ENCODE measurements around the gene MAP4K2.
A peak's percentile ranks its signal among the peaks of the same experiment; 100 is the strongest.

MAP4K2 gene

DNA sequence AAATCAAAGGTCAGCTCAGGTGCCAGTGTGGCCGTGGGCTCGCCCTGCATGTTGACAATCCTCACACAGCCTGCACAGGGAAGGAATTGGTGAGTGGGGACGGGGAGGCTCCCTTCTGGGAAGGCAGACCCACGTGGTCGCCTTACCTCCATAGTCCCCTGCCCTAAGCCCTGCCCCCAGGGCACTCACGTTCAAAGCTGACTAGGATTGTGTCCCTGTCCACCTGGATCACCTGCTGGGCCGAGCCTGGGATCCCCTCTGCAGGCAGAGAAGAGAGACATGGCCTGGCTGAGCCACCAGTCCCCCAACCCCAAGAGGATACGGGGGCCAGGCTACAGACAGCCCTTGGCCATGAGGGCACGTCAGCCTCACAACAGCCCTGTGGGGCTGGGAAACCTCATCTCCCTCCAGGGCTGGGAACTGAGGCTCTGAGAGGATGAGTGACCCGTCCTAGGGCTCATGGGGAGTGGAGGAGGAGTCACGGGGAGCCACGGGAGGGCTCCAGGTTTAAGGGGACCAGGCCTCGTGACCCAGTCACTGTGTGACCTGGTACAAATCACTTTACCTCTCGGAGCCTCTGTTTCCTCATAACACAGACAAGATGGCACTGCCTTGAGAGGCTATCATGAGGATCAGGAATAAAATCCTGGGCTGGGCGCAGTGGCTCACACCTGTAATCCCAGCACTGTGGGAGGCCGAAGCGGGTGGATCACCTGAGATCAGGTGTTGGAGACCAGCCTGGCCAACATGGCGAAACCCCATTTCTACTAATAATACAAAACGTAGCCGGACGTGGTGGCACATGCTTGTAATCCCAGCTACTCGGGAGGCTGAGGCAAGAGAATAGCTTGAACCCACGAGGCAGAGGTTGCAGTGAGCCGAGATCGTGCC, 12.6 kb downstream of the MAP4K2 start:
- DNase-seq = no peak

DNA sequence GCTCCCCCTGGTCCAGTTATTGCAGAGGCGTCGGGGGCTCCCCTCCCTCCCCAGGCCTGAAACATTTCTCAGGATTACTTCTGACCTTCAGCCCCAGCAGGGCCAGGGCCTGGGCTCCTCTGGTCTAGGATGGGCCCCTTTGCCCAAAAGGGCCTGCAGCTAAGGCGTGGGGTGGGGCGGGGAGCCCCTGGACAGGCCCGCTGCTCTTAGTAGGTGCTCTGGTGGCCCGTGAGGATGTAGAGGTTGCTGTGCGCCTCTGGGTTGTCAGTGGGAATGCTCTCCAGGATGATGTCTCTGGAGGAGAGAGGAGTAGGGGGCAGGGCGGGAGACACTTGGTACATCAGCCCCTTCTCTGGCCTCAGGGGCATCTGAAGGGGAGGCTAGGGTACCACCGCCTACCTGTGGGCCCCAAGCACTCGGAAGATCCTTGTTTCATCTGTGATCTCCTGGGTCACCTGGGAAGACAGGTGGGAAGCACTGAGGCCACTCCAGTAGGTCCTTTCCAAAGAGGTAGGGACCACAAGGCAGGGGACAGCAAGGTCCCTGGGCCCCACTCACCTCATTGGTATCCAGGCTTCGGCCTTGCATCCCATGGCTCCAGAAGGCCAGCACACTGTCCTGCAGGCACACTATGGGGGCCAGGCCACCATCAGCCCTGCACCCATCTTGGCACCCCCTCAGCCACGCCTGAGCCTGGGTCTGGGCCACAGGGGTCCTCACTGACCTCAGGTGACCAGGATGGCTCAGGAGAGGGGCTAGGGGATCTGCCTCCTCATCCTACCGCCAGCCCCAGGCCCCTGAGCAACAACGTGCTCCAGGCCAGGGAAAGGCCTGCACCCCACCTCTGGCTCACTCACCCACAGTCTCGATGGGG, 13.4 kb downstream of the MAP4K2 start:
- no peak for DNase-seq

DNA sequence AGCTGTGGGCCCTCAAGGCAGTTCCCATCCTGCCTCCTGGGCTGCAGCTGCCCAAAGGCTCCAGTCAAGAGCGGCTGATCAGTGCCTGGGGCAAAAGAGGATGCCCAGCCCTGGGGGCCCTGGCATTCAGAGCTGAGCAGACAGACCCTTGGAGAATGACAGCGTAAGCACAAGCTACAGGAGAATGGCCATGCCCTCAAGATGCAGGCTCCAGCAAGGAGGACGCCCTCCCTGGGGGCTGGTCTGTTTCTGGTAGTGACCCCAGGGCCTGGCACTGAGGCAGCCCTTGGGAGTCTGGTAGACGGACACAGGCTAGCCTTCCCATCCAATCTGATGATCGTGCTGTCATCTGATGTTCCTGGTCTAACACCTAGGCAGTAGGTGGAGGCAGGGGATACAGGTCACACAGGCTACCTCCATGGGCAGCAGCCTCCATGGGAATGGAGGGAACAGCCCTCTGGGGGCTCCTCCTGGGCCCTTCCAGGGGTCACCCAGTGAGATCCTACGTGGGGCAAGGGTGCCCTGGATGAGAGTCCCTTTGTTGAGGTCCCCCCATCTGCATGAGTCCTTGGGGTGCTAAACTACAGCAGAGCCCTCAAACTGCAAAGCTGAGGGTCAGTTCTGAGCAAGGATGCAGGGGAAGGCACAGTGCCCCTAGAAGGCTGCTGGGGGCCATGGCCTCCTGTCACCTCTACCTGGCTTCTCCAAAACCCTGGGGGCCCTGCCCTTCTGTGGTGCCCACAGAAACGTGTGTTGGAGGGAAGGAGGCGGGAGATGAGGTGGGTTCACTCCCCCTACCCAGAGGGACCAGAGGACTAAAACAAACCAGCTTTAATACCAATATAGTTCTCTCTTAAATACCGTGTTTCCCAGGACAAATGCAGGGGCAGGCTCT, 14.4 kb downstream of the MAP4K2 start:
- no peak for DNase-seq

- DNase-seq = peak; percentile 51
Measured at GRCh38 chr11:64787526-64788320, 15.3 kb downstream of the MAP4K2 start.

DNA sequence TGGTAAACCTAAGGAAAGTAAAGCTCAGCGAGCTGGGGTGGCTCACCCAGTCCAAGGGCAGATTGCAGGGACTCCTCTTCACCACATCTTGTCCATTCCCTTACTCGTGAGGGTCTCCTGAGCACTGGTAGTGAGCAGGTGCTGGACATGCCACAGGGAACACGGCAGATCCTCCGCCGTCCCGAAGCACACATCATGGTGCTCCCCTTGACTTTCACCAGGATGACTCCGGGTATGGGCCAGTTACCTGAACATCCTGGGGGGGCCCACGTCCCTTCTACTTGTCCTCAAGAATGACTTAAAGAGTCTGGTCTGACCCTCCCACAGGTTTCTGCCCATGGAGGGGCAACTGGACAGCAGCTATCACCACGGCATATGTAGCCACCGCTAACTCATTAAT, 16.7 kb downstream of the MAP4K2 start:
- no peak for DNase-seq

DNA sequence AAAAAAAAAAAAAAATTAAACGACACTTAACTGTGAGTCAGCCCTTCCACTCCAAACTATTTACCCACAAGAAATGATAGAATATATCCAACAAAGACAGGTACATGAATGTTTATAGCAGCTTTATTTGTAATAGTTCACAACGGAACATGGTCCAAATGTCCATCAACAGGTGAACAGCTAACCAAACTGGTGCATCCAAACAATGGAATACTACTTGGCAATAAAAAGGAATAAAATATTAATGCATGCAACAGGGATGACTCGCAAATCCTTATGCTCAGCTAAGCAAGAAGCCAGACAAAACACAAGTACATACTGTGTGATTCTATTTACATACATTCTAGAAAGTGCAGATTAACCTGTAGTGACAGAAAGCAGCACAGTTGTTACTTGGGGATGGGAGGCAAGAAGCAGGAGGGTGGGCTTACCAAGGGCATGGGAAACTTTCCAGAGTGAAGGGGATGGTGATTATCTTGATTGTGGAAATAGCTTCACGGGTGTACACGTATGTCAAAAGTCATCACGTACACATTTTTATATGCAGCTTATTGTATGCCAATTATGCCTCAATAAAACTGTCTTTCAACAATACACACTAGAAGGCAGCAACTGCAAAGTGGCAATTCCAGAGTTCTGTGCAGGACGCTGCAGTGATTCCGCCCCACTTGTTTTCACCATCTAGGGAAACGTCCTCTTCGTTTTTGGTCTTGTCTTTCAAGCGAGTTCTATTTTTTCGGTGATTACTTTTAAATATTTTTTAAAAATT, 18.0 kb downstream of the MAP4K2 start:
- no peak for DNase-seq

DNA sequence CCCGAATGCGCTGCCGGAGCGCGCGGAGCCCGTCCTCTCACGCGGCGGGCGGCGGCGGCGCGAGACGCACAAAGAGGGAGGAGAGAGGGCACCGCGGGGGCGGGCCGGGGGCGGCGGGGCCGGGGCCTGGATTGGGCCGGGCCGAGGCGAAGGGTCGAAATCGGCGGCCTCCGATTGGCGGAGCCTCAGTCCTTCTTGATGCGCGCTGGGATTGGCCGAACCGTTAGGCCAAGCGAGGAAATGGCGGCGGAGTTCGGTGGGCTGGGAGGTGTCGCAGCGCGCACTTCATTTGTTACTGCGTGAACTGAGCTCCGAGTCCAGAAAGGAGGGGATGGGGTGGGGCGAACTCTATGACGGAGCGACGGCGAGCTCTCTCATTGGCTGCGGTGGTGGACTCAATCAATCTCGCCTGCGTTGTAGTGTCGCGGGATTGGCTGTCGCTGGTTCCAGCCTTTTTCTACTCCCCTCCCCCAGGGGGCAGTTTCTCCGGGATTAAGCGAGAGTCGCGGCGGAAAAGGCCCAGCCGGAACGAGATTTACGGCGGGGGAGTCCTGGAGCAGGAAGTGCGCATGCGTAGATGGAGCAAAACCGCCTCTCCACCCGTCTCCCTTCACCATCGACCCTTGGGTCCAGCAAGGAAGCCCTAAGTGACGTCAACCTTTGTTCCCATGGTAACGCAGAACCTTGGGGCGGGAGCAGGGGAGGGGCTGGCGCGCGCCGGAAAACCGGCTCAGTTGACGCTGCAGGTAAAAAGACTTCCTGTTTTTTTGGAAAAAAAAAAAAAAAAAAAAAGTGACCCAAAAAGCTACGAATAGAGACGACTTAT, 24.3 kb downstream of the MAP4K2 start, which contains the start of gene SF1:
Gene SF1, minus strand, starts transcription at position 70 of the 826 bp plus-strand sequence. CDS start 150 bp downstream, outside the sequence.
- DNase-seq = peak; percentile 100

DNA sequence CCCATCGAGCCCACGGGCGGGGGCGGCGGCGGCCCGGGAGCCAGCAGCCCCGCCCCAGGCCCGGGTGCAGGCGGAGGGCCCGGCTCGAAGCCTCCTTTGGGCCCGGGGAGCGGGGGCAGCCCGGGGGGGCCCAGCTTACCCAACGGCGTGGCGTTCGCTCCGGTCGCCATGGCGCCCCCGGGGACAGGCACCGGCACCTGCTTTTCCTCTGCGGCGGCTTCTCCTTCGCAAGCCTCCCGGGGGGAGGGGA, 24.9 kb downstream of the MAP4K2 start:
- DNase-seq = no peak

DNA sequence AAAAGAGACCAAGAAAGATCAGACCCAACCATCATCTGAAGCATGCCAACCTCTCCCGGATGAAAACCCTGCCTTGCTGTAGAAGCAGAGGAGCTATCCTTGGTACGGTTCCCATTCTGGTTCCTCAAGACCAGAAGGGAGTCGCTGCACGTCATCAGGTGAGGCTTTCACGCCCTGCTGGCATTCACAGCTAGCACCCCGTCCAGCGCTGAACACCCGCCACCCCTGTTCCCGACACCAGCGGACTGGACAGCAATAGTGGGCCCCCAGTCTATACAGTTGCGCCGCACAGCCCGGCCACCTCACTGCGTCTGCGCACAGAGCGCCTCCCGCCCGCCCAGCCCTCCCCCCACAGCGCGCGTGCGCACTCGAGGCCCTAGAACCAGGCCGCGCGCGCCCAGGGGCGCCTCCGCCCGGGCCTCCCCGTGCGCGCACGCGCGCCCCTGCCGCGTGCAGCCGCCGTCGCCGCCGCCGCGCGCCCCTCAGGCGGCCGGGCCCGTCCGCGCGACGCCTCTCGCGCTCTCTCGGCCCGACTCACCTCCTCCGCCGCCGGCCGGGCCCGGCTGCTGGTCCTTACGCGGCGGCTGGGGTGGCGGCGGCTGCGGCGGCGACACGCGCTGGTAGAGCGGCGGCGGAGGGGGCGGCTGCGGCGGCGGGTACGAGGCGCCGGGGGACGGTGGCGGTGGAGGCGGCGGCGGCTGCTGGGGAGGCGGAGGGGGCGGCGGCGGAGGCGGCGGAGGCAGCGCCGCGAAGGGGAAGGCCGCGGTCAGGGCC, 25.4 kb downstream of the MAP4K2 start:
- peak; percentile 94 for DNase-seq

- DNase-seq = no peak
Measured at GRCh38 chr11:64776875-64777274, 26.1 kb downstream of the MAP4K2 start.

GRCh38 chr11:64776425-64776824, 26.6 kb downstream of the MAP4K2 start:
- DNase-seq = no peak

- DNase-seq = no peak
Measured at GRCh38 chr11:64774144-64774543, 28.9 kb downstream of the MAP4K2 start.

GRCh38 chr11:64772303-64773018, 30.6 kb downstream of the MAP4K2 start:
- DNase-seq = no peak

- DNase-seq = no peak
Measured at GRCh38 chr11:64771861-64772260, 31.2 kb downstream of the MAP4K2 start.

DNA sequence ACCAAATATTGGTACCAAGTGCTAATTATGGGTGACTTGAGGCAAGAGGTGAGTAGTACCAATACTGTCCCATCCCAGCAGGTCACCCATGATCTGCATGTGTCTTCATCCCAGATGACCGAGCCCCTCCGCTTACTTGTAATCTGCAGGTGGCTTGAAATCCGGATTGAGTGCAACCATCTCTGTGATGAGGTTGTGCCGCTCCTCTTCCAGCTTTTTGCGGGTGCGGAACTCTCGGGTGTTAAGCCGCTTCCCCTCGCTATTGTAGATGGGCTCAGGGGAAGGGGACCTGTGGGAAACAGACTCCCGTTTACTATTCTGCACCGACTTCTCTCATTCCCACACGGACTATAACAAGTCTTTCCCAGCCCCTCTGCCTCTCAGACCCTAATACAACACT, 32.9 kb downstream of the MAP4K2 start:
- DNase-seq = no peak

DNA sequence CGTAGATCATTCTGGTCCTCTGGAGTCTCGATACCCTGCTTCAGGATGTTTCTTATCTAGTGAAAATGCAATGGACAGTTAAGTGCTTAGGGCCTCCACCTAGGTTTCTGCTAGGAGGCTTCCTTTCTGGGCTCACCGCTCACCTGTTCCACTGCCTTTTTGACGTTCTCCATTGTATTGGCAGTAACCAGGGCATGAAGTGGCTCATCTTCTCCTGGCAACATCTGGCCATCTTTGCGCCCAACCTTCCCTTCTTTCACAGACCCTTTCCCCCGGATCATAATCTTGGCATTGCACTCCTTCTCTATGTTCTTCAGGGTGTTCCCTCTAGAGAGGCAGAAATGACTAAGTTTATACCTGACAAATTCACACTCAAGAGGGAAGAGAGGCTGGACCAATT, 33.7 kb downstream of the MAP4K2 start:
- DNase-seq = no peak

DNA sequence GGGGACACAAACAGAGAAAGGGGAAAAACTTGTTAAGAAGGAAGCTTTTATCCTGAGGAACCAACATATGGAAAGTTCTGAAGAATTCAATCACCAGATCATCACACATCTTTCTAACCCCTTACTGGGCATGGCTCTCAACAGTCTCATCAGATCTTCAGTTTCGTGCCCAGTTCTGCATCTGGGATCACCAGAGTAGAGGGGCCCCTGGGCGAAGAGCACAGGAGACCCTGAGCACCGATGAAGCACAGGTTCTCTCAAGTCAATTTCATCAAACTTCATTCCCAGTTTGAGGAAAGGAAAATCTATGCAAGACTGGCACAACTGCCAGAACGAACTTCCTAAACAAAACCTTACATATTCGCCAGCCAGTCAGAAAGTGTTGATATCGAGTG, 34.7 kb downstream of the MAP4K2 start:
- no peak for DNase-seq

DNA sequence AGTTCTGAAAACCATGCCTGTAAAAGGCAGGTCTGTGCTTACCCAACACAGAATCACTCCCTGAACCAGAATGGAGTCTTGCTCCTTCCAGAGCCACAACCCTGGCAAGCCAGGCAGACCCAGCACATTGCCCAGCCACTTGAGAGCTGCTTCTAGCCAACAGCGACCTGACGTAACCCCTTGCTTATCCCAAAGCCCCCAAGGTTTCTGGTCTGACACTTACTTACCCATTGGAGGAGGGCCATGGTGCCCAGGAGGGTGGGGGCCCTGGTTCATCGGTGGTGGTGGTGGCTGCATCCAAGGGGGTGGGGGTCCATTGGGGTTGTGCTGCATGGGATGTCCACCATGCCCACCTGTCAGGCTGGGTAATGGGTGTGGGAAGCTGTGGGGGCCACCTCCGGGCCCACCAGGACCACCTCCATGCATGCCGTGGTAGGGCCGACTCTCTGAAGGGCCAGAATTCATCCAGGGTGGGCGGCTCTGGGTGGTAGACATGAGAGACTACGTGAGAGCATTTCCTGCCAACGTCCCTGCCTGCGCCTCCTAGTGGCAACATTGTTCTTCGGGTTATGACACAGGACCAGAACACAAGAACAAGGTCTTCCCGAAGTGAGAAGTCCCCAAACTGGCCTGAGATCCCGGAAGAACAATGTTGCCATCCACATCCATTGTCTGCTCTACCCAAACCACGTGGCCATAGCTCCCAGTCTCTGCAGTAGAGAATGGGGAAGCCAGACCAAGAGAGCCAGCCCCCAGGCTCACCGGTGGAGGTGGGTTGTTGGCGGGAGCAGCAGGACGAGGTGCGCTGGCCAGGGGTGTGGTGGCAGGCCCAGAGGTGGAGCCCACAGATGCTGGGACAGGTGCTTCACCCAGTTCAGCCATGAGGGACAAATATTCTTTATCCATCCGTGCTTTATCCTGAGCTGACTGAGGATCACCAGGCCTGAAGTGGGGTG, 35.4 kb downstream of the MAP4K2 start:
- DNase-seq = peak; percentile 66
